ENCODE results near the gene TMEM44.

GRCh38 chr3:194604837-194605236 is 28.4 kb downstream of the TMEM44 start:
- TF ChIP-seq, protein P1, sequence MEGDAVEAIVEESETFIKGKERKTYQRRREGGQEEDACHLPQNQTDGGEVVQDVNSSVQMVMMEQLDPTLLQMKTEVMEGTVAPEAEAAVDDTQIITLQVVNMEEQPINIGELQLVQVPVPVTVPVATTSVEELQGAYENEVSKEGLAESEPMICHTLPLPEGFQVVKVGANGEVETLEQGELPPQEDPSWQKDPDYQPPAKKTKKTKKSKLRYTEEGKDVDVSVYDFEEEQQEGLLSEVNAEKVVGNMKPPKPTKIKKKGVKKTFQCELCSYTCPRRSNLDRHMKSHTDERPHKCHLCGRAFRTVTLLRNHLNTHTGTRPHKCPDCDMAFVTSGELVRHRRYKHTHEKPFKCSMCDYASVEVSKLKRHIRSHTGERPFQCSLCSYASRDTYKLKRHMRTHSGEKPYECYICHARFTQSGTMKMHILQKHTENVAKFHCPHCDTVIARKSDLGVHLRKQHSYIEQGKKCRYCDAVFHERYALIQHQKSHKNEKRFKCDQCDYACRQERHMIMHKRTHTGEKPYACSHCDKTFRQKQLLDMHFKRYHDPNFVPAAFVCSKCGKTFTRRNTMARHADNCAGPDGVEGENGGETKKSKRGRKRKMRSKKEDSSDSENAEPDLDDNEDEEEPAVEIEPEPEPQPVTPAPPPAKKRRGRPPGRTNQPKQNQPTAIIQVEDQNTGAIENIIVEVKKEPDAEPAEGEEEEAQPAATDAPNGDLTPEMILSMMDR (tag by site-specific recombination; IDR thresholded peaks at IDR 0.05) = no peak
- no peak for TF ChIP-seq ZNF747 (tag by site-specific recombination; IDR thresholded peaks at IDR 0.05)
- TF ChIP-seq ZNF701 (tag by site-specific recombination; IDR thresholded peaks at IDR 0.05) = no peak
- no peak for TF ChIP-seq ZSCAN4 (tag by site-specific recombination; IDR thresholded peaks at IDR 0.05)
- TF ChIP-seq ZBTB7A (tag by site-specific recombination; IDR thresholded peaks at IDR 0.05; ENCODE audit: low read depth) = no peak
- TF ChIP-seq, protein P2, sequence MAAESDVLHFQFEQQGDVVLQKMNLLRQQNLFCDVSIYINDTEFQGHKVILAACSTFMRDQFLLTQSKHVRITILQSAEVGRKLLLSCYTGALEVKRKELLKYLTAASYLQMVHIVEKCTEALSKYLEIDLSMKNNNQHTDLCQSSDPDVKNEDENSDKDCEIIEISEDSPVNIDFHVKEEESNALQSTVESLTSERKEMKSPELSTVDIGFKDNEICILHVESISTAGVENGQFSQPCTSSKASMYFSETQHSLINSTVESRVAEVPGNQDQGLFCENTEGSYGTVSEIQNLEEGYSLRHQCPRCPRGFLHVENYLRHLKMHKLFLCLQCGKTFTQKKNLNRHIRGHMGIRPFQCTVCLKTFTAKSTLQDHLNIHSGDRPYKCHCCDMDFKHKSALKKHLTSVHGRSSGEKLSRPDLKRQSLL (tag by site-specific recombination; IDR thresholded peaks at IDR 0.05) = no peak
- TF ChIP-seq, protein P3, sequence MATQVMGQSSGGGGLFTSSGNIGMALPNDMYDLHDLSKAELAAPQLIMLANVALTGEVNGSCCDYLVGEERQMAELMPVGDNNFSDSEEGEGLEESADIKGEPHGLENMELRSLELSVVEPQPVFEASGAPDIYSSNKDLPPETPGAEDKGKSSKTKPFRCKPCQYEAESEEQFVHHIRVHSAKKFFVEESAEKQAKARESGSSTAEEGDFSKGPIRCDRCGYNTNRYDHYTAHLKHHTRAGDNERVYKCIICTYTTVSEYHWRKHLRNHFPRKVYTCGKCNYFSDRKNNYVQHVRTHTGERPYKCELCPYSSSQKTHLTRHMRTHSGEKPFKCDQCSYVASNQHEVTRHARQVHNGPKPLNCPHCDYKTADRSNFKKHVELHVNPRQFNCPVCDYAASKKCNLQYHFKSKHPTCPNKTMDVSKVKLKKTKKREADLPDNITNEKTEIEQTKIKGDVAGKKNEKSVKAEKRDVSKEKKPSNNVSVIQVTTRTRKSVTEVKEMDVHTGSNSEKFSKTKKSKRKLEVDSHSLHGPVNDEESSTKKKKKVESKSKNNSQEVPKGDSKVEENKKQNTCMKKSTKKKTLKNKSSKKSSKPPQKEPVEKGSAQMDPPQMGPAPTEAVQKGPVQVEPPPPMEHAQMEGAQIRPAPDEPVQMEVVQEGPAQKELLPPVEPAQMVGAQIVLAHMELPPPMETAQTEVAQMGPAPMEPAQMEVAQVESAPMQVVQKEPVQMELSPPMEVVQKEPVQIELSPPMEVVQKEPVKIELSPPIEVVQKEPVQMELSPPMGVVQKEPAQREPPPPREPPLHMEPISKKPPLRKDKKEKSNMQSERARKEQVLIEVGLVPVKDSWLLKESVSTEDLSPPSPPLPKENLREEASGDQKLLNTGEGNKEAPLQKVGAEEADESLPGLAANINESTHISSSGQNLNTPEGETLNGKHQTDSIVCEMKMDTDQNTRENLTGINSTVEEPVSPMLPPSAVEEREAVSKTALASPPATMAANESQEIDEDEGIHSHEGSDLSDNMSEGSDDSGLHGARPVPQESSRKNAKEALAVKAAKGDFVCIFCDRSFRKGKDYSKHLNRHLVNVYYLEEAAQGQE (tag by site-specific recombination; IDR thresholded peaks at IDR 0.05) = no peak
- no peak for TF ChIP-seq ZNF341 (tag by site-specific recombination; IDR thresholded peaks at IDR 0.05; ENCODE audit: low read depth)
- no peak for TF ChIP-seq ZNF48 (tag by site-specific recombination; IDR thresholded peaks at IDR 0.05)
- TF ChIP-seq ZNF16 (tag by site-specific recombination; IDR thresholded peaks at IDR 0.05; ENCODE audit: low read depth) = no peak
- TF ChIP-seq KLF16 (tag by site-specific recombination; IDR thresholded peaks at IDR 0.05) = no peak
- no peak for TF ChIP-seq ZNF76 (tag by site-specific recombination; IDR thresholded peaks at IDR 0.05; ENCODE audit: borderline replicate concordance, low read depth)

Data from HEK293 (cell line).